Epidermal melanocyte (primary cell): ENCODE data around the gene RSPH9.

Source experiments
- DNase-seq: peaks from one replicate; pipeline ENCODE4 v3.0.0; 2011; ENCODE audit warnings: low spot score; ENCODE audit not compliant: insufficient read length

The RSPH9 gene

DNA sequence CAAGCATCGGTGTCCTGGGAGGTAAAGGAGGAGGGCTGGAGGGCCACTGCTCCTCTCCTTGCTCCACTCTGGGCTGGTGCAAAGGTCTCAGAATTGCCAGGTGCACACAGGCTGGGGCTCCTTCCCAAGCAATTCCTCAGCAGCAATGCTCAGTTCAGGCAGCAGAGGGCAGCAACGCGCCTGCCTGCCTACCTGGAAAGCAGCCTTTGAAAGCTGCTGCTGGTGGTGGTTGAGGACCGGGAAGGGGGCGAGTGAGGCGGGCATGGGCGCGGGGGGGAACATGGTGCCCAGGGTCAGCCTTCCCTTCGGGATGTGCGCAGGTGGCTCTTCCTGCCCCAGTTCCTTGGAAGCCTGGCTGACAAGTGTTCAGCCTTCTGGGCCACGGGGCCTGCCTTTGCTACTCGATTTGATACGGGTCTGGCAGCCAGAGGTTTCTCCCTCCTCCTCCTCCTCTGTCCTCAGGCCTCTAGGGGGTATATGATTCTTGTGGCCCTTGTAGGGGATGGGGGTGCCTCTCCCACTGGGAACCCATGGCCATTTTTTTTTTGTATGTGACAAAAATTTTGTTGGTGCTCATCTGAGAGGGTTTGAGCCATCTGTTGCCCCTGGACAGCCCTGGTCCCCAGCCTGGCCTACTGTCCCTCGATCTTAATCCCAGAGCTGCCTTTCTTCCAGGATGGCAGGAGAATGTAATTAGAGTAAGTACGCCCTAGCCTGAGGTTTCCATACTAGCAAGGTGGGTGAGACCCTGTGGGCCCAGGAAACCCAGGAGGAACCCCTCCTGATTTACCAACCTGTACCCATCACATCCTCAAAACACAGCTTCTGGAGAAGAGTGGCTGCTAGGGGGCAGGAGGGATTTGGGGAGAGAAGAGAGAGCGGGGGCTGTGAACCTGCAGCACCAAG lies 22.7 kb downstream of the RSPH9 start:
- peak; percentile 82 for DNase-seq

DNA sequence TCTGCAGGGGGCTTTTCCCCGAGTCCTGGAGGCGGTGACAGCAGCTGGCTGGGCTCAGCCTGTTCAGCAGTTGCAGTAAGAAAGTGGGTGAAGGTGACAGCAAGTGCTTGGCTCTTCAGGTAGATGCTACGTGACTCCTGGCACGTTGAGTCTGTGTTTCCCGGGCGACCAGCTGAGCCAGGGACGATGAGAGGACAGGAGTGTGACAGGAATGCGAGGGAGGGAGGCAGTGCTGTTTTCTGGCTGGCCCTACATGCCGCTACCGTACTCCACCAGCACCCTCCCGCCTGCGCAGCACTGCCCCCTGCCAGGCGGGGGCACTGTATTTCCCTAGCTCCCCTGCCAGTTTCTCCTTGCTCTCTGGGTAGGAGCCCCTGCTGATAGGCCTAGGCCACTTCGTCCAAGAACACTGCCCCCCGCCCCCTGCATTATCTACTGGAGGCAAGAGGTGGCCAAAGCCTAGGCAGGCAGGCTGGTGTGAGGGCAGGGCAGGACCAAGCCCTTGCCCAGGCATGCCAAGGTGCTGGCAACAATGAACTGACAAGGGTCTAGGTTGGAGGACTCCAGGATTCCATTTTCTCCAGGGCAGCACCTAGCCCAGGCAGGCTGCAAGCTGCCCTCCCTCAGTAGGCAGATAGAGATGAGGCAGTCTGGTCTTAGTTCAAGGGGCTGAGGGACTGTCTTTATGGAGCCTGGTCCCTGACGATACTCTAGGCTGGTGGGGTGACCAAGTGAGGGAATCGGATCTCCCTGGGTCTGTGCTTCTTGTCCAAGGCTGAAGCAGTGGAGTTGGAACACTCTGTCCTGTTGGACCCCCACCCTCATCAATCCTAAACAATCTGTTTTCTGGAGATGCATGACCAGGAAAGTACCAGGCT lies 23.6 kb downstream of the RSPH9 start:
- DNase-seq: peak; percentile 48

DNA sequence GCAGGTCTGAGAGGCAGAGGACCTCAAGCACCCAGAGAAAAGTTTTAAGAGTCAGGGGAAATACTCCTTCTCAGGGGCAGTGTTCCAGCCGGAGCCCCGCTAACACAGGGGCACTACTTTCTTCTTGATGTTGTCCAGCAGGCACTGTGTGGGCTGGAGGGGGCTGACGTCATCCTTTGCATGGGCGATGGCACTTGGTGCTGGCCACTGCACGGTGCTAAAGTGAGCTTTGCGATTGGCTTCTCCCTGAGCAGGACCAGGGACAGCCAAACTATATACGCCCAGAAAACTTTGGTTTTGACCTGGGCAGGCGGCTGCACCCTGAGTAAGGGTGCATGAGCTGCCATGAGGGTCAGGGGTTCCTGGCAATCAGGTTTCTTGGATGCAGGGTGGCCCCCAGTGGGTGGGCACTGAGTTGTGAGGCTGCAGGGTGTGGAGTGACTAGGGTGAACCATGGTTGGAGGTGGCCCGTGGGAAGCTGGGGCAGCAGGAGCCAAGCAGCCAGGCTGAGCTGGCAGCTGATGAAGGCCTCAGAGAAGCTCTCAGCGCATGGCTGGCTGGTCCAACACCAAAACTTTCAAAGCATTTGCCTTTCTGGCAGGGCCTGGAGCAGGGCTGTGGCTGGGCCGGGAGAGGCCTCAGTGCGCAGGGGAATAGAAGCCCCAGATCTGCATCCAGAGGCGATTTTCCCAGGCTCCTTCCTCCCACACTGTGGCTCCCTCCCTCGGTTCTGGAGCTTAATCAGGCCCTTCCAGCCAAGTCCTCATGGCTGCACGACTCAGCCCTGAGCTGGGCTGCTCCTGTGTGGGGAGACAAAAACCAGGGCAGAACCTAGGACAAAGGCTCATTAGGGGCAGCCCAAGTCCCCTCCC lies 24.4 kb downstream of the RSPH9 start:
- no peak for DNase-seq

DNA sequence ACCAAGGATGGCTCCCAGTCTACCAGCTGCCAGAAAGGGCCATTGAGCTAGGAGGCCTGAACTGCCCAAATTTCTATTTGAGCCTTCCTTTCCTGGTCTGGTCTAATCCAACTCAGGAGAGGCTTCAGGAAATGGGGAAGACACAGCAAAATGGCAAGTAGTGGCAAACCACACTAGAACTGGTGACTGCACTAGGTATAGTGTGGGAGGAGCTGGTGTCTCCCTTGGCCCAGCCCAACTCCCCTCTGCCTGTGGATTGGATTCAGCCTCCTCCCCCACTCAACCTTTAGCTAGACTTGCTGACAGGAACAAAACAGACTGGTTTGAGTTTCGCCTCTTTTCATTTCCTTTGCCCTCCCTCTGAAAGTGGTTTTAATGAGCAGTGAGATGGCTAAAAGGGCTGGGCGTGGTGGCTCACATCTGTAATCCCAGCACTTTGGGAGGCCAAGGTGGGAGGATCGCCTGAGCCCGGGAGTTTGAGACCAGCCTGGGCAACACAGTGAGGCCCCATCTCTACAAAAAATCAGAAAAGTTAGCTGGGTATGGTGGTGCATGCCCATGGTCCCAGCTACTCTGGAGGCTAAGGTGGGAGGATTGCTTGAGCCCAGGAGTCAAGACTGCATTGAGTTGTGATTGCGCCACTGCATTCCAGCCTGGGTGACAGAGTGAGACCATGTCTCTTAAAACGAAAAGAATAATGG lies 25.2 kb downstream of the RSPH9 start:
- no peak for DNase-seq

DNA sequence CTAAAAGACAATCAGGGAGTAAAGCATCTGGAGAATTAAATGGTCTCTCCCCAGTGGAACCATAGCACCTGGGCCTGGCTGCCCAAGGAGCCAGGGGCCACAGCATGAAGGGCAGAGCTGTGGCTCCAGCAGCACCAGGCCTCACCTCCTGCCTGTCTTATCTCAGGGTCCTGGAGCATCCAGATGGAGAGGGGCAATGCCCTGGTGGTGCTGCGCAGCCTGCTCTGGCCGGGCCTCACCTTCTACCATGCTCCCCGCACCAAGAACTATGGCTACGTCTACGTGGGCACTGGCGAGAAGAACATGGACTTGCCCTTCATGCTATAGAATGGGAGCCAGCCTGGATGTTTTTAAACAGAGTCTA lies 25.8 kb downstream of the RSPH9 start:
- no peak for DNase-seq

DNA sequence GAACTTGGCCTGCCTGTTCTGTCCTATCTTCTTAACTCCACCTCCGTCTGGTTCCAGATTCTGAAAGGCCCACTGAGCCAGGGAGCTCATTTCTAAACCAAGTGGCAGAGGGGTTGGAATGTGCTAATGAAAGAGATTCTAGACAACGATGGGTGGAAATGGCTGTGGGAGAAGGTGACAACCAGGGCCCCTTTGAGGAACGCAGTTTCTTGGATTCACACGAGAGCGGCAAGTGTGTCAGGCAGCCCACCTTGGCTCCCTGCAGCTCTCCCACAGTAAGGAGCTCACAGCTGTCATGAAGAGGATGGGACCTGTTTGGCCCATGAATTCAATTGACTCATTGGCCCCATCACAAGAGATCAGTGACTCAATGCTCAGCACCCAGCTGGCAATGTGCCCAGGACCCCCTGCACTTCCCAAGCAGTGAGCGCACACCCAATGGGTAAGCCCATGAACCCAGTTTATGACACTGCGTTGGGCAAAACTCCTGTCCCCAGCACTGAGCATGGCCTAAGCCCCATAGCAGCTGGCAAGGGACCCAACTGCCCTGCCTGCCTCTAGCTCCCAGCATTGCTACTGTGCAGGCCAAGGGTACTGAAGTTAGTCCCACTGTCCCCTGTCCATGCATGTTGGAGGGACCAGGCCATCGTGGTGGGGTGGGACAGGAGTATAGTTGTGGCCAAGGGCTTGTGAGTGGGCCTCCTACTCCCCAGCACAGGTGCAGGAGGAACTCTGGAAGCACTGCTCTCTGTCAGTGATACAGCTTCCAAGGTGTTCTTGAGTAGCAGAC lies 26.4 kb downstream of the RSPH9 start:
- DNase-seq: no peak

DNA sequence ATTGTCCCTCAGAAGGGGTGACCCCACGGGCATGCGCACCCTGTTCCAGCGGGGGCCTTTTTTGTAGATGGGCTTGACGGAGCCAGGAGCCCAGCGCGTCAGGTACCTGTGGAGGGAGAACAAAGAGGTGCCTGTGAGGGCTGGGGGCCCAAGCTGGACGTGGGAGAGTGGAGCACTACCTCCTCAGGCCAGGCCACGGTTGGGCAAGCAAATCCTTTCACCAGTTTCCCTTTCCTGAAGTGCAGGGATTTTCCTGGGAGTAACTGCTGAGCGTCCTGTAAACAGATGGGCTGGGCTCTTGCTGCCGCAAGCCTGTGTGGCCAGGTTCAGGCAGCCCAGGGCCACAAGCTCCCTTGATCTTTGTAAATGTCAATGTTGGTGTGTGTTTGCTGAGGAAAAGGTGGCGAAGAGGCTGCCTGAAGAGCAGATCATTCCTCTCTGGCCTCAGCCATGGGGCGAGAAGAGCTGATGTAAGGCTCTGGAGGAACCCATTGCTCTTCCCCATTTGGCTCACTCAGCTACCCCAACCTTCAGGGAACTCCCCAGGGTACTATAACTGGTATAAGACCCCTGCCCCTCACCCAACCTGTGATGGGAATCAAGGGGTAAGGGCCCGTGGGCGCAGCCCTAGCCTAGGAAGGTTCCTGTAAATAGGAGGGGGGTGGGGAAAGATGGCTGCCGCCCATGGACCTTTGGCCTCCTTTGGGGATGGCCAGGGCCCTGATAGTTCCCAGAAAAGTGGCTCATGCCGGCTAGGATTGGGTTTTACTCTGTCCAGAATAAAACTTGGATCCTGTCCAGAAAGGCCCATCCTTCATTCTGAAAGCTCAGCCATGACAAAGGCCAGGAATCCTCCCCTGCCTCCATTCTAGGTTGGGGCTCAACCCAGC lies 27.2 kb downstream of the RSPH9 start:
- DNase-seq: no peak

DNA sequence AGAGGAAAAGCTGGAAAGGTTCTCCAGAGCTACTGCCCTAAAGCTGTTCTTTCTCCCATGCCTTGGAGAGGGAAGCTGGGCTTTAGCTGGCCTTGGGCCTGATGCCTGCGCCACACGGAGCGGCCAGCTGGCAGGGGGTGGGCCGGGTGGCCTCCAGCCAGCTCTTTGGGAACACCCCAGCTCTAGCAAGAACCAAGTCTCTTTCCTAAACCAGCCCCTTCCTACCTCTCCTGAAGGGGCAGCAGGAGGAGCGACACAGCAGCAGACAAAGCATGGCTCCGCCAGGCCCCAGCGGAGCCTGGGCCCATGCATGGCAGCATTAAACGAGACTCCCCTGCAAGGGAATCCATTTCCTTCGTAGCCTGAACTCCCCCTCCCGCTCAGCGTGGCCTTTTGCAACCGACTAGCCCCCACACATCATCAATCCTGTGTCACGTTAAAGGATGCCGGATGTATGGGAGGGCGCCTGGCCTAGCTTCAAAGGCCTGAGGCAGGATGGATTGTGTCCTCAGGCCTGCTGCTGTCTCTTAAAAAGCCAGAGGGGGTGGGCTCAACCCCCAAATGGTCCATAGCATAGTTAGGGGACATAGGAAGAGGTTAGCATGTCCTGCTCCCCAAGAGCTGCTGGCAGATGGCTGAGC lies 28.7 kb downstream of the RSPH9 start:
- DNase-seq: no peak

DNA sequence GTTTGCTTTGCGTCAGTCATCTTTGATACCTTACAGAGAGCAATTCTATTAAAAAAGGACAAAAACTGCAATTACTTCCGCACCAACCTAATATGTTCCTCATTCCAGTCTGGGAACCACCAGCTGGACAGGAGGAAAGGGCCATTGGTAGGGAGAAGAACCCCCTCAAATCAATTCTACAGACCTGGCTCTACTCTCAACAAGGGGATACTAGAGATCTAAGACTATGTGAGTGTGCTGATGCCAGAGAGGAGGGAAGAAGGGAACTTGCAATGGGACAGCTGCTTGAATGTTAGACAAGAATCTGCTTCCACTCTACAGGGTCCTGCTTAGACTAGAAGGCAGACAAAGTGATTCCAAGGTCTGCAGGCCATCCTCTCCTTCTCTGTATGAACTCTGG lies 29.5 kb downstream of the RSPH9 start:
- DNase-seq: no peak

DNA sequence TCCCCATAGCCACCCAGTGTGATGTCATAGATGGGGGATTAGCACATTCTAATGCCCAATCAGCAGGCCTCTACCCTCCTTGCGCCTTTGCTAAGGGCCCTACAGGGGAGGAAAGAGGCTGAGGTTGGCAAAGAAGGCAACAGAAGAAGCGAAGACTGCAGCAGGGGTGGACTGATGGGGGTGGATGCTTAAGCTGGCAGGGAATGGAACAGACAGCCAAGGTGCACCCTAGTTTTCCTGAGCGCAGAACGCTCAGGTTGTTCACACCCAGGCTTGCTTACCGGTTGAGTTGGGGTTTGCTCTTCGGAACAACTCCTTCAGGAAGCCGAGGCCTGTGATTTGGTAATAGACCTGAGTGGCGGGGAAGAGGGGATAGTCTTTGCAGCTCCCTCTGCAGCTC lies 30.1 kb downstream of the RSPH9 start:
- DNase-seq: no peak

DNA sequence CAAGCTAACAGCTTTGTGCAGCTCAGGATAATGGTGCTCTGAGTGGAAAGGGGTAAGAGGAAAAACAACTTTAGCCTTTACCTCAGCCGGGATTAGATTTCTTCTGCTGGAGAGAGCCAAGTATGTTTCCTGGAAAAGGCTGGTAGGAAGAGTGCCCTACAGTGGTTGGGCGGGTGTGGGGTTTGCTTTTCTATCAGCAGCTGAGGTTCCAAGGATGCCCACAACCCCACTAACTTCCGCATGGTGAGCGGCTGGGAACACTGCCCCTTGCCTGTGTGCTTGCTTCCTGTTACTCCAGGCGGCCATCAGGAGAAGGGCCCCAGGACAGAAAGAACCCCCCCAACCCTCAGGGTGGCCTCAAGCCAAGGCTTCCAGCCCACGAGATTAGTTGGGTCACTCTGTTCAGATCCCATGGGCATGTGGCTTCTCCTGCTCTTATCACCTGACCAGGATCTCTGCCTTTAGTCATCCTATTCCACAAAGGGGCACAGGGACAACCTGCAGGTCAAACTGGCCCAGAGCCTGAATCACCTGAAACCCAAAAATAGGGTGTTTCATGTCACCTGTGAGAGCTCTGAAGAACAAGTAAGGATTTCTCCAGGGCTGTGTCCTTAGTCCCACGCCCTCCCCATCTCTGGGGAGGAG lies 32.2 kb downstream of the RSPH9 start:
- DNase-seq: no peak

DNA sequence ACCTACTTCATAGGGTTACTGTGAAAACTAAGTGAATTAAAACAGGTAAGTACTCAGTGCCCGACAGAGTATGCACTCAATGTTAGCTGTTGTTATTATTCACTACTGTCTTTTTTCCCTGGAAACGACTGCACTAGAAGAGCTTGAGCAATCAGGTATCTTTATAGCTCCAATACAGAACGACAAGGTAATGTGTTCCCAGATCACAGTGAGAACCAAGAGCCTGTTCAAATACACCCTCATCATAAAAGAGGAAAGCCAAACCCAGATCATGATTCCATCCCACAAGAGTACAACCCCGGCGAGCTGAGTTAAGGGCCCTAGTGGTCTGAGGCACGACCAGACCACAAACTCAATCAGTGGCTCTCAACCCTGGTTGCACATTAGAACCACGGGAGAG lies 32.9 kb downstream of the RSPH9 start:
- DNase-seq: no peak

DNA sequence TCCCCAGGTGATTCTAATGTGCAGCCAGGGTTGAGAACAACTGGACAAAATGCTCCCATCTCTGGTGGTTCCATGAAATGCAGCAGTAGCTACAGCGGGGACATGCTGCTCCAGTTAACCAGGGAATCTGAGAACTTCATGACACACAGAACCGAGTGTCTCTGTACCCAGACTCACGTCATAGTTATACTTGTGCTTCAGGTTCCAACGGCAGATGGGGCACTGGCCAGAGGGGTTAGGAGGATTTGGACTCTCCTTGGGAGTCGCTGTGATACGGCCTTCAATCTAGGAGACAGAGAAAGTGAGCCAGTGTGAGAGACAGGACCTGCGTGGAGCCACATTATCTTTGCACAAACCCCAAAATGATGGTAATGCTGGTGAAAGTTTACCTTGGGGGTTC lies 33.5 kb downstream of the RSPH9 start:
- DNase-seq: no peak

DNA sequence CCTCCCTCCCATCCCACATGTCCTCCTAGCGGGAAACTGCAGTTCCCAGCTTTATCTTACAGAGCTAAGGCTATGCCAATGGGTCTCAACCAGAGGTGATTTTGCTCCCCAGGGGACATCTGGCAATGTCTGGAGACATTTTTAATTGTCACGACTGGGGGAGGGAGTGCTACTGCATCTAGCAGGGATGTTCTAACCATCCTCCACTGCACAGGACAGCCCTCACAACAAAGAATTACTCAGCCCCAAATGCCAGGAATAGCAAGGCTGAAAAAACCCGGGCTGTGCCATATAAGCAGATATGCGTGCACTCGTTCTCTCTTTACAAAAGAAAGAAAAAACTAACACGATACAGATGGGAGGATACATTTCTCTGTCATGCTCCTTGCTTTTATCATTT lies 34.2 kb downstream of the RSPH9 start:
- DNase-seq: no peak

DNA sequence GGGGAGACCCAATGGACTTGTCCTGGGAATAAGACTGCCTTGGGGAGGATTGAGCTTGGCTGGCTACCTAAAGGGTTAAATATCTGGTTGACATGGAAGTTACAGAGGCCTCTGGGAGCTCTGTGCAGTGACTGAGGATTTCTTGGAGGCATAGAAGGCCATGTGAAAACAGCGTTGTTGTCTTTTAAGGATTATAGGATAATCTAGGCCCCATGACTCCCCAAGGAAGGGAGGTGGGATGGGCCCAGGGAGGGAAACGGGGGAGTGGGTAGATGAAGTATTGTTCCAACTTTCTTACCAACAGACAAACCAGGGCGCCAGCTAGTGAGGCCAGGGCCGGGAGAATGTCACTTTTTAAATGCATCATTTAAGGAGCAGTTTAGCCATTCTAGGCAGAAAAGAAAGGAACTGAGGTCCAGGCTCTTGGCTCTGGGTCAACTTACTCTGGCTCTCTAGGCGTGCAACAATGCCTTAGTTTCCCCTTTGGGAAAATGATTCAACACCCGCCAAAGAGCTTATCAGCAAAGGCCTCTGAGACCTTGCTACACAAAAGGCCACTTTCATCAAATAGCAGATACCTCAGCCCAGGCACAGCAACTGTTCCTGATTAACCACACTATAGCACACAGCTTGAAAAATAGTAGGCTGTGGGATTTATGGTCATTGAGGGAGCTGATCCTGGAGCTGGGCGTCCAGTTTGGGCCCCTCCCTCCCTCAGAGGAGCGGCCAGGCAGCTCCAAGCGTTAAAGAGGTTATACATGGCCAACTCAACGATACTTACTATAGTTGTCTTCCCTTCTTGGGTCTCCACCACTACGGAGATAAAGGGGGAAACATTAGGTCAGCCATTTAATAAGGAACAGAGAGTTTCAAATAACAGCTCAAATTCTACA lies 35.7 kb downstream of the RSPH9 start:
- no peak for DNase-seq

DNA sequence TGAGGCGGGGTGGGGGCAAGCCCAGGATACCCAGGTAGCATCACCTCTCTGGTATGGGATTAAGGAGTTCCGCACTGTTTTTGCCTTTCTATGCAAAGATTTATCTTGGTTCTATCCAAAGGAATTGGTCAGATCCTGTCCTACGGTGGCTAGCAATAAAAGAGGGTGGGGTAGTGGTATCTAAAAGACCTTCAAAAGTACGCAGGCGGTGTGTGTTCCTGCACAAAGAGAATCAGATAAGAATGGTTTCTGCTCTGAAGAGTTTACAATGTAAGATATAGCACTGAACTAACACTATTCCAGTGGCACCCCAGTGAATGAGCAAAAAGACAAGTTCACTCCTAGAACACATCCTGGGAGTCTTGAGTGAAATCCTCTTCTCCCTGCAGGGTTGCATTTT lies 36.5 kb downstream of the RSPH9 start:
- DNase-seq: no peak
